ENCODE data around the gene LPCAT3.

- no peak for TF ChIP-seq CTCF (conservative IDR thresholded peaks at IDR 0.05; ENCODE audit: low read depth, low read length)
- no peak for TF ChIP-seq EZH2 (IDR thresholded peaks at IDR 0.05; ENCODE audit: borderline replicate concordance, low read depth, low read length, poor library complexity, severe bottlenecking)
These were observed 63.8 kb downstream of the LPCAT3 start for GRCh38 chr12:6954316-6955107.
